Measurements from ENCODE around the gene N4BP3. TPM values are rescaled to one million over a fixed set of nuclear protein-coding genes. Genes with fewer than 3 reads are reported as not detected.

The N4BP3 gene
- total and polyA plus RNA-seq, 2 of the 13 experiments (the other 11 are each of a cell fraction or from before 2014, with no cell fraction given), result 0.13 TPM; not detected in 1

- 0 out of 2 replicates have a peak, but pooled peaks have one; percentile 52 for TF ChIP-seq ZNF782 (CRISPR knock-in tag; IDR thresholded peaks at IDR 0.05; ENCODE audit: borderline replicate concordance)
- peak; percentile 46; the same call in 1 of the 2 replicates for TF ChIP-seq ZFP90 (CRISPR knock-in tag; IDR thresholded peaks at IDR 0.05; ENCODE audit: borderline replicate concordance)
- TF ChIP-seq ZNF275 (CRISPR knock-in tag; IDR thresholded peaks at IDR 0.05; ENCODE audit: borderline replicate concordance), result peak; percentile 55; the same call in 1 of the 2 replicates
- peak; percentile 53; the same call in 1 of the 2 replicates for TF ChIP-seq ZFP91 (CRISPR knock-in tag; IDR thresholded peaks at IDR 0.05; ENCODE audit: borderline replicate concordance)
- TF ChIP-seq ATF4 (CRISPR knock-in tag; IDR thresholded peaks at IDR 0.05), result no peak
- TF ChIP-seq ZNF589 (CRISPR knock-in tag; conservative IDR thresholded peaks at IDR 0.05), result no peak
- no peak for TF ChIP-seq HMG20A (CRISPR knock-in tag; IDR thresholded peaks at IDR 0.05; ENCODE audit: borderline replicate concordance)
- TF ChIP-seq BRD4 (CRISPR knock-in tag; IDR thresholded peaks at IDR 0.05), result peak; percentile 25; the same call in 1 of the 2 replicates
- TF ChIP-seq DDIT3 (CRISPR knock-in tag; IDR thresholded peaks at IDR 0.05), result no peak
- no peak for TF ChIP-seq ARNT (IDR thresholded peaks at IDR 0.05)
- no peak for TF ChIP-seq SNRNP70 (IDR thresholded peaks at IDR 0.05; ENCODE audit: low read depth, low read length)
- peak; percentile 98 for TF ChIP-seq PRDM10 (CRISPR knock-in tag; IDR thresholded peaks at IDR 0.05; ENCODE audit: low read depth)
- no peak for TF ChIP-seq ZNF549 (CRISPR knock-in tag; IDR thresholded peaks at IDR 0.05)
- no peak for TF ChIP-seq SP140L (CRISPR knock-in tag; IDR thresholded peaks at IDR 0.05; ENCODE audit: borderline replicate concordance)
- TF ChIP-seq DNMT3B (CRISPR knock-in tag; conservative IDR thresholded peaks at IDR 0.05), result no peak
- TF ChIP-seq TOPORS (CRISPR knock-in tag; IDR thresholded peaks at IDR 0.05), result no peak
- TF ChIP-seq ZNF550 (CRISPR knock-in tag; IDR thresholded peaks at IDR 0.05; ENCODE audit: borderline replicate concordance), result no peak
- no peak; the same call in 1 of the 2 replicates for TF ChIP-seq TMF1 (CRISPR knock-in tag; IDR thresholded peaks at IDR 0.05; ENCODE audit: low read depth)
- 0 out of 2 replicates have a peak, but pooled peaks have one; percentile 23 for TF ChIP-seq BCL6 (CRISPR knock-in tag; IDR thresholded peaks at IDR 0.05)
These were observed 17.5 kb downstream of the N4BP3 start, which contains the start of gene RMND5B (continued) for GRCh38 chr5:178130576-178131445.
